Panc1 (cell line): ENCODE measurements around the gene SMG6.

Experiments
- CTCF ChIP-seq: fragments of 450-650 bp; IDR thresholded peaks from 2 replicates; pipeline ENCODE4 v1.5.1; 2017; ENCODE audit warnings: mild to moderate bottlenecking
- POLR2AphosphoS5 ChIP-seq: IDR thresholded peaks from 2 replicates; pipeline ENCODE4 v1.6.1; 2012; ENCODE audit warnings: mild to moderate bottlenecking, low read depth, low read length, moderate library complexity
- REST ChIP-seq, 2 experiments: IDR thresholded peaks; 2 replicates each; pipeline ENCODE4 v1.6.1; 2011 to 2012; ENCODE audit warnings: low read depth in 2 of 2, control low read depth in 1 of 2, low read length in 1 of 2, mild to moderate bottlenecking in 1 of 2, moderate library complexity in 1 of 2; ENCODE audit not compliant: insufficient read depth in 1 of 2
- TCF7L2 ChIP-seq: IDR thresholded peaks from 2 replicates; pipeline ENCODE4 v1.6.1; 2011; ENCODE audit warnings: mild to moderate bottlenecking, low read depth, low read length, inconsistent platforms

- no peak for TF ChIP-seq POLR2AphosphoS5
- TF ChIP-seq CTCF: no peak
- no peak for TF ChIP-seq REST (IDR thresholded peaks at IDR 0.05; ENCODE audit: insufficient read depth in 1 of 2, low read depth in 2 of 2, low read length in 1 of 2)
- no peak for TF ChIP-seq TCF7L2
These were observed 162.9 kb downstream of the SMG6 start for GRCh38 chr17:2140683-2141082.
